IMR-90 (cell line): Measurements from ENCODE around the gene HMX2.

Experiments used
- CEBPB ChIP-seq: IDR thresholded peaks from 2 replicates; pipeline ENCODE4 v1.6.1; 2012; ENCODE audit warnings: low read depth, low read length, improper control_type of control experiment
- ELK1 ChIP-seq: fragments of 150-350 bp; IDR thresholded peaks from 2 replicates; pipeline ENCODE4 v1.6.1; 2016; ENCODE audit warnings: low read depth, mild to moderate bottlenecking, low read length, moderate library complexity, borderline replicate concordance
- MAFK ChIP-seq: IDR thresholded peaks from 2 replicates; pipeline ENCODE4 v1.6.1; 2012; ENCODE audit warnings: low read depth, low read length, improper control_type of control experiment
- MAZ ChIP-seq: IDR thresholded peaks from 2 replicates; pipeline ENCODE4 v1.6.1; 2012; ENCODE audit warnings: low read depth, mild to moderate bottlenecking, low read length, improper control_type of control experiment, moderate library complexity, borderline replicate concordance
- MXI1 ChIP-seq: IDR thresholded peaks from 2 replicates; pipeline ENCODE4 v1.6.1; 2012; ENCODE audit warnings: low read depth, mild to moderate bottlenecking, low read length, moderate library complexity, borderline replicate concordance
- NFE2L2 ChIP-seq: fragments of 150-350 bp; IDR thresholded peaks from 2 replicates; pipeline ENCODE4 v1.6.1; 2016; ENCODE audit warnings: low read depth, mild to moderate bottlenecking, low read length
- POLR2A ChIP-seq: IDR thresholded peaks from 2 replicates; pipeline ENCODE4 v1.6.1; 2012; ENCODE audit warnings: mild to moderate bottlenecking, low read depth, low read length
- RAD21 ChIP-seq: IDR thresholded peaks from 2 replicates; pipeline ENCODE4 v1.6.1; 2012; ENCODE audit warnings: low read length, improper control_type of control experiment
- RFX5 ChIP-seq: IDR thresholded peaks from 2 replicates; pipeline ENCODE4 v1.8.0; 2012; ENCODE audit warnings: low read depth, mild to moderate bottlenecking, low read length, moderate library complexity
- SMC3 ChIP-seq: fragments of 150-350 bp; IDR thresholded peaks from 2 replicates; pipeline ENCODE4 v1.6.1; 2016; ENCODE audit warnings: low read depth, mild to moderate bottlenecking, antibody characterized with exemption, low read length, moderate library complexity
- TF ChIP-seq, protein P1 (sequence below): conservative IDR thresholded peaks from 2 replicates; pipeline ENCODE4 v1.5.1; 2012; ENCODE audit warnings: mild to moderate bottlenecking, low read depth, low read length, improper control_type of control experiment
- TF ChIP-seq, protein P2 (sequence below): fragments of 150-350 bp; IDR thresholded peaks from 2 replicates; pipeline ENCODE4 v1.6.1; 2017; ENCODE audit warnings: mild to moderate bottlenecking, antibody characterized with exemption, low read length, low read depth

GRCh38 chr10:123148414-123149161, 652 bp downstream of the HMX2 start:
- TF ChIP-seq, protein P1, sequence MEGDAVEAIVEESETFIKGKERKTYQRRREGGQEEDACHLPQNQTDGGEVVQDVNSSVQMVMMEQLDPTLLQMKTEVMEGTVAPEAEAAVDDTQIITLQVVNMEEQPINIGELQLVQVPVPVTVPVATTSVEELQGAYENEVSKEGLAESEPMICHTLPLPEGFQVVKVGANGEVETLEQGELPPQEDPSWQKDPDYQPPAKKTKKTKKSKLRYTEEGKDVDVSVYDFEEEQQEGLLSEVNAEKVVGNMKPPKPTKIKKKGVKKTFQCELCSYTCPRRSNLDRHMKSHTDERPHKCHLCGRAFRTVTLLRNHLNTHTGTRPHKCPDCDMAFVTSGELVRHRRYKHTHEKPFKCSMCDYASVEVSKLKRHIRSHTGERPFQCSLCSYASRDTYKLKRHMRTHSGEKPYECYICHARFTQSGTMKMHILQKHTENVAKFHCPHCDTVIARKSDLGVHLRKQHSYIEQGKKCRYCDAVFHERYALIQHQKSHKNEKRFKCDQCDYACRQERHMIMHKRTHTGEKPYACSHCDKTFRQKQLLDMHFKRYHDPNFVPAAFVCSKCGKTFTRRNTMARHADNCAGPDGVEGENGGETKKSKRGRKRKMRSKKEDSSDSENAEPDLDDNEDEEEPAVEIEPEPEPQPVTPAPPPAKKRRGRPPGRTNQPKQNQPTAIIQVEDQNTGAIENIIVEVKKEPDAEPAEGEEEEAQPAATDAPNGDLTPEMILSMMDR = no peak
- TF ChIP-seq POLR2A = no peak
- no peak for TF ChIP-seq MXI1
- TF ChIP-seq ELK1 = no peak
- TF ChIP-seq CEBPB = no peak
- TF ChIP-seq RFX5 = no peak
- no peak for TF ChIP-seq RAD21
- TF ChIP-seq MAFK = no peak
- TF ChIP-seq SMC3 = no peak
- no peak for TF ChIP-seq MAZ
- TF ChIP-seq, protein P2, sequence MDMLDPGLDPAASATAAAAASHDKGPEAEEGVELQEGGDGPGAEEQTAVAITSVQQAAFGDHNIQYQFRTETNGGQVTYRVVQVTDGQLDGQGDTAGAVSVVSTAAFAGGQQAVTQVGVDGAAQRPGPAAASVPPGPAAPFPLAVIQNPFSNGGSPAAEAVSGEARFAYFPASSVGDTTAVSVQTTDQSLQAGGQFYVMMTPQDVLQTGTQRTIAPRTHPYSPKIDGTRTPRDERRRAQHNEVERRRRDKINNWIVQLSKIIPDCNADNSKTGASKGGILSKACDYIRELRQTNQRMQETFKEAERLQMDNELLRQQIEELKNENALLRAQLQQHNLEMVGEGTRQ = no peak
- TF ChIP-seq NFE2L2 = no peak
